Neural cell (in vitro differentiated cells): ENCODE results near the gene PAK3. TPM values are rescaled to one million over a fixed set of nuclear protein-coding genes. Genes with fewer than 3 reads are reported as not detected.

Source experiments
- H2AFZ ChIP-seq: fragments of 200-600, 300-800 bp; sonication (generic), shearing (Covaris generic); 2 replicates; pipeline ENCODE4 v1.6.0; 2014; ENCODE audit warnings: low read depth, mild to moderate bottlenecking, antibody characterized with exemption, low read length, moderate library complexity
- H3F3A ChIP-seq: fragments of 200-600 bp; shearing (Covaris generic); 2 replicates; pipeline ENCODE4 v1.6.1; 2016; ENCODE audit warnings: mild to moderate bottlenecking, moderate library complexity, mixed read lengths, antibody characterized with exemption, low read length; ENCODE audit not compliant: insufficient read depth, poor library complexity, severe bottlenecking
- H3K27ac ChIP-seq: fragments of 200-600, 300-800 bp; sonication (generic), shearing (Covaris generic); 2 replicates; pipeline ENCODE4 v1.5.1; 2014; ENCODE audit warnings: mild to moderate bottlenecking, low read length, moderate library complexity
- H3K27me3 ChIP-seq: fragments of 300-800, 200-600 bp; sonication (generic), shearing (Covaris generic); 2 replicates; pipeline ENCODE4 v1.6.0; 2014; ENCODE audit warnings: mild to moderate bottlenecking, low read depth, low read length, moderate library complexity; ENCODE audit not compliant: insufficient read depth
- H3K36me3 ChIP-seq: fragments of 300-800, 200-600 bp; sonication (generic), shearing (Covaris generic); 2 replicates; pipeline ENCODE4 v1.5.1; 2014; ENCODE audit warnings: mild to moderate bottlenecking, antibody characterized with exemption, low read length, moderate library complexity; ENCODE audit not compliant: insufficient read depth
- H3K4me2 ChIP-seq: fragments of 300-800, 200-600 bp; sonication (generic), shearing (Covaris generic); 2 replicates; pipeline ENCODE4 v1.6.0; 2014; ENCODE audit warnings: mild to moderate bottlenecking, low read length
- H3K4me3 ChIP-seq: fragments of 300-800, 200-600 bp; sonication (generic), shearing (Covaris generic); 2 replicates; pipeline ENCODE4 v1.5.1; 2014; ENCODE audit warnings: mild to moderate bottlenecking, low read length, moderate library complexity
- H3K79me2 ChIP-seq: fragments of 200-600 bp; shearing (Covaris generic); replicated peaks from 2 replicates; pipeline ENCODE4 v1.6.0; 2014; ENCODE audit warnings: mild to moderate bottlenecking, low read length, moderate library complexity; ENCODE audit not compliant: insufficient read depth
- H3K9ac ChIP-seq: fragments of 300-800, 200-600 bp; sonication (generic), shearing (Covaris generic); 2 replicates; pipeline ENCODE4 v1.6.1; 2016; ENCODE audit warnings: mild to moderate bottlenecking, low read length, mixed read lengths
- H3K9me2 ChIP-seq: fragments of 200-600 bp; shearing (Covaris generic); 2 replicates; pipeline ENCODE4 v1.6.1; 2016; ENCODE audit warnings: mild to moderate bottlenecking, low read length, mixed read lengths; ENCODE audit not compliant: insufficient read depth
- H3K9me3 ChIP-seq: fragments of 200-600, 300-800 bp; sonication (generic), shearing (Covaris generic); 2 replicates; pipeline ENCODE4 v1.6.1; 2016; ENCODE audit warnings: mild to moderate bottlenecking, mixed run types, low read length, moderate library complexity, mixed read lengths
- H4K20me1 ChIP-seq: fragments of 200-600 bp; shearing (Covaris generic); 2 replicates; pipeline ENCODE4 v1.6.1; 2016; ENCODE audit warnings: mild to moderate bottlenecking, mixed run types; ENCODE audit not compliant: insufficient read depth
- EP300 ChIP-seq: fragments of 450-650 bp; conservative IDR thresholded peaks from 2 replicates; pipeline ENCODE4 v1.6.1; 2014; ENCODE audit warnings: antibody characterized with exemption, mild to moderate bottlenecking, moderate library complexity; ENCODE audit not compliant: poor library complexity, severe bottlenecking
- EZH2 ChIP-seq: fragments of 200-600, 300-800 bp; shearing (Covaris generic), sonication (generic); IDR thresholded peaks from 2 replicates; pipeline ENCODE4 v1.6.1; 2014; ENCODE audit warnings: antibody characterized with exemption, low read length, borderline replicate concordance, mild to moderate bottlenecking; ENCODE audit not compliant: insufficient read depth, poor library complexity, severe bottlenecking
- MXI1 ChIP-seq: fragments of 450-650 bp; conservative IDR thresholded peaks from 2 replicates; pipeline ENCODE4 v1.6.1; 2014; ENCODE audit warnings: antibody characterized with exemption, mild to moderate bottlenecking; ENCODE audit not compliant: poor library complexity, severe bottlenecking
- POLR2AphosphoS5 ChIP-seq: IDR thresholded peaks from 2 replicates; pipeline ENCODE4 v1.6.1; 2012
- RAD21 ChIP-seq: fragments of 450-650 bp; conservative IDR thresholded peaks from 2 replicates; pipeline ENCODE4 v1.6.1; 2014; ENCODE audit warnings: antibody characterized with exemption, mild to moderate bottlenecking, moderate library complexity
- SMC3 ChIP-seq: fragments of 450-650 bp; conservative IDR thresholded peaks from 2 replicates; pipeline ENCODE4 v1.6.1; 2014; ENCODE audit warnings: antibody characterized with exemption, mild to moderate bottlenecking, moderate library complexity; ENCODE audit not compliant: poor library complexity
- TAF1 ChIP-seq: IDR thresholded peaks from 2 replicates; pipeline ENCODE4 v1.6.1; 2012; ENCODE audit warnings: low read depth
- polyA plus RNA-seq: library from polyadenylated mRNA; depleted of rRNA; stranded (reverse); fragments of >200 nt; gene quantifications from 2 replicates; pipeline ENCODE4 v1.2.3, GENCODE V29; 2014
- TF ChIP-seq, protein P1 (sequence below): fragments of 450-650 bp; IDR thresholded peaks from 2 replicates; pipeline ENCODE4 v1.5.1; 2014; ENCODE audit warnings: antibody characterized with exemption, mild to moderate bottlenecking, moderate library complexity; ENCODE audit not compliant: poor library complexity, severe bottlenecking
- TF ChIP-seq, protein P2 (sequence below): IDR thresholded peaks from 2 replicates; pipeline ENCODE4 v1.6.1; 2012; ENCODE audit warnings: borderline replicate concordance

PAK3 gene
- polyA plus RNA-seq, 1 donor from 2014 or later, result 92.4 TPM

DNA sequence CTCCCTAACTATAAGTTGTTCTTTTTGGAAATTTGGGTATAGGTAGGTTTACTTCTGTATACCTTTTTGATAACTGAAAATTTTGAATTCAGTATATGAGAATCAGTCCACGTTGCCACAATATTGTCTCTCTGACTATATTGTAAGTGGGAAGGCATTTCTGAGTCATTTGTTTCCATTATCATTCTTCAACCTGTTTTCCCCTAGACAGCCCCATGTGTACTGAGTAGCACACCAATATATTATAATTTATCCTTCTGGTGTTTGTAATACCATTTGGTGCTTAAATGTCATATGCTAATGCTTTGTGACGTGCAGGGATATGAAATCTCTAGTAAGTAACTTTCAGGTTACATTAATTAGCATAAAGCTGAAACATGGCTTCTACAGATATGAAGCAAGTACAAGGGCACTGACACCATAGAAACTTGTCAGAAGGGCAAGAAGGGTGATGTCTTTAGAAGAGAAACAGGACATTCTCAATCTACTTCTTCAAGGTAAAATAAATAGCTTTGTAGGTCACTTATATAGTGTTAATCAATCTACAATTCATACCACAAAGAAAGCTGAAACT is 27.7 kb downstream of the PAK3 start:
- H3K4me3 ChIP-seq, result no peak overlapping the region
- no peaks in the 10 kb centered on the region for H3K9me2 ChIP-seq
- H3K9ac ChIP-seq, result no peak overlapping the region
- H3K79me2 ChIP-seq, result no peaks in the 10 kb centered on the region
- TF ChIP-seq TAF1 (no peak), EP300 (no peak), SMC3 (no peak), EZH2 (no peak), MXI1 (no peak), POLR2AphosphoS5 (no peak), RAD21 (no peak)
- TF ChIP-seq, protein P1, sequence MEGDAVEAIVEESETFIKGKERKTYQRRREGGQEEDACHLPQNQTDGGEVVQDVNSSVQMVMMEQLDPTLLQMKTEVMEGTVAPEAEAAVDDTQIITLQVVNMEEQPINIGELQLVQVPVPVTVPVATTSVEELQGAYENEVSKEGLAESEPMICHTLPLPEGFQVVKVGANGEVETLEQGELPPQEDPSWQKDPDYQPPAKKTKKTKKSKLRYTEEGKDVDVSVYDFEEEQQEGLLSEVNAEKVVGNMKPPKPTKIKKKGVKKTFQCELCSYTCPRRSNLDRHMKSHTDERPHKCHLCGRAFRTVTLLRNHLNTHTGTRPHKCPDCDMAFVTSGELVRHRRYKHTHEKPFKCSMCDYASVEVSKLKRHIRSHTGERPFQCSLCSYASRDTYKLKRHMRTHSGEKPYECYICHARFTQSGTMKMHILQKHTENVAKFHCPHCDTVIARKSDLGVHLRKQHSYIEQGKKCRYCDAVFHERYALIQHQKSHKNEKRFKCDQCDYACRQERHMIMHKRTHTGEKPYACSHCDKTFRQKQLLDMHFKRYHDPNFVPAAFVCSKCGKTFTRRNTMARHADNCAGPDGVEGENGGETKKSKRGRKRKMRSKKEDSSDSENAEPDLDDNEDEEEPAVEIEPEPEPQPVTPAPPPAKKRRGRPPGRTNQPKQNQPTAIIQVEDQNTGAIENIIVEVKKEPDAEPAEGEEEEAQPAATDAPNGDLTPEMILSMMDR, result no peak
- TF ChIP-seq, protein P2, sequence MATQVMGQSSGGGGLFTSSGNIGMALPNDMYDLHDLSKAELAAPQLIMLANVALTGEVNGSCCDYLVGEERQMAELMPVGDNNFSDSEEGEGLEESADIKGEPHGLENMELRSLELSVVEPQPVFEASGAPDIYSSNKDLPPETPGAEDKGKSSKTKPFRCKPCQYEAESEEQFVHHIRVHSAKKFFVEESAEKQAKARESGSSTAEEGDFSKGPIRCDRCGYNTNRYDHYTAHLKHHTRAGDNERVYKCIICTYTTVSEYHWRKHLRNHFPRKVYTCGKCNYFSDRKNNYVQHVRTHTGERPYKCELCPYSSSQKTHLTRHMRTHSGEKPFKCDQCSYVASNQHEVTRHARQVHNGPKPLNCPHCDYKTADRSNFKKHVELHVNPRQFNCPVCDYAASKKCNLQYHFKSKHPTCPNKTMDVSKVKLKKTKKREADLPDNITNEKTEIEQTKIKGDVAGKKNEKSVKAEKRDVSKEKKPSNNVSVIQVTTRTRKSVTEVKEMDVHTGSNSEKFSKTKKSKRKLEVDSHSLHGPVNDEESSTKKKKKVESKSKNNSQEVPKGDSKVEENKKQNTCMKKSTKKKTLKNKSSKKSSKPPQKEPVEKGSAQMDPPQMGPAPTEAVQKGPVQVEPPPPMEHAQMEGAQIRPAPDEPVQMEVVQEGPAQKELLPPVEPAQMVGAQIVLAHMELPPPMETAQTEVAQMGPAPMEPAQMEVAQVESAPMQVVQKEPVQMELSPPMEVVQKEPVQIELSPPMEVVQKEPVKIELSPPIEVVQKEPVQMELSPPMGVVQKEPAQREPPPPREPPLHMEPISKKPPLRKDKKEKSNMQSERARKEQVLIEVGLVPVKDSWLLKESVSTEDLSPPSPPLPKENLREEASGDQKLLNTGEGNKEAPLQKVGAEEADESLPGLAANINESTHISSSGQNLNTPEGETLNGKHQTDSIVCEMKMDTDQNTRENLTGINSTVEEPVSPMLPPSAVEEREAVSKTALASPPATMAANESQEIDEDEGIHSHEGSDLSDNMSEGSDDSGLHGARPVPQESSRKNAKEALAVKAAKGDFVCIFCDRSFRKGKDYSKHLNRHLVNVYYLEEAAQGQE, result no peak
- H3K27ac ChIP-seq, result no peak overlapping the region
- H2AFZ ChIP-seq, result no peak overlapping the region
- H4K20me1 ChIP-seq, result no peaks in the 10 kb centered on the region
- H3K27me3 ChIP-seq, result no peaks in the 10 kb centered on the region
- H3K9me3 ChIP-seq, result no peaks in the 10 kb centered on the region
- no peak overlapping the region for H3K4me2 ChIP-seq
- peaks cover 5% of the 10 kb centered on the region for H3K36me3 ChIP-seq
- H3F3A ChIP-seq, result no peaks in the 10 kb centered on the region

DNA sequence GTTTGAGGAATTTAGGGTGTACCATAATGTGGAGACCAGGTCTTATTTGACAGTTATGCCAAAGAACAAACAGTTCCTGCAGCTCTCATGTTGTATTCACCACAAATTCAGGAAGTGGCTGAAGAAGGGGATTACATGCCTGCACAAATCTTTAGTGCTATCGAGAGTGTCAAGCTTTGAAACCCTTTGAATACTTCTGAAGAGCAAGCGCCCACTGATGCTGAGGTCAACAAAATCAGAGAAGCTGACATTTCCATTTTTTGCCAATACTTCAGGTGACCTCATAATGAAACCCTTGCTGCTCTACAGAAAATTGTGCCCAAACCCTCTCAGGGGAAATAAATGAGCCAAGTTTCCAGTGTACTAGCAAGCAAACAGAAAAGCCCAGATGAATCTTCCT is 28.4 kb downstream of the PAK3 start:
- H3K9me3 ChIP-seq, result no peaks in the 10 kb centered on the region
- H3K27me3 ChIP-seq, result no peaks in the 10 kb centered on the region
- no peaks in the 10 kb centered on the region for H3F3A ChIP-seq

More for the DNA sequence above, 28.4 kb downstream of the PAK3 start:
- Histone ChIP-seq H3K9ac (no peak overlapping the region), H3K36me3 (peaks cover 5% of the 10 kb centered on the region), H3K79me2 (no peaks in the 10 kb centered on the region), H2AFZ (no peak overlapping the region), H4K20me1 (no peaks in the 10 kb centered on the region), H3K27ac (no peak overlapping the region), H3K9me2 (no peaks in the 10 kb centered on the region), H3K4me2 (no peak overlapping the region), H3K4me3 (no peak overlapping the region)
- TF ChIP-seq, protein P1, result no peak
- TF ChIP-seq SMC3, result no peak
- no peak for TF ChIP-seq EZH2
- no peak for TF ChIP-seq TAF1
- no peak for TF ChIP-seq RAD21
- TF ChIP-seq, protein P2, result no peak
- TF ChIP-seq EP300, result no peak
- no peak for TF ChIP-seq MXI1
- no peak for TF ChIP-seq POLR2AphosphoS5
